HCT116 (cell line): ENCODE data around the gene CAPN9. TPM values are rescaled to one million over a fixed set of nuclear protein-coding genes. Genes with fewer than 3 reads are reported as not detected.

ENCODE experiments used
- ATAC-seq: fragments of 200-7000 bp; cut with Tn5 transposase; 2 replicates; pipeline ENCODE4 v1.9.1; 2020; ENCODE audit warnings: mild to moderate bottlenecking, moderate library complexity
- BruUV-seq: library from RNA; stranded (reverse); fragments of 400-500 nt; replicated peaks from 2 replicates; lab custom pipeline; 2021; lab: Mats Ljungman, UMichigan
- CTCF ChIA-PET: fragments of 300-600 bp; sonication (Branson Sonifier 250); formaldehyde crosslinking; loops from one replicate; lab custom pipeline; 2021; ENCODE audit warnings: antibody characterized with exemption; lab: Charles Lee
- POLR2A ChIA-PET: fragments of 300-600, 350-600 bp; sonication (Branson Sonifier 250); formaldehyde crosslinking; loops from one replicate; lab custom pipeline; 2021; ENCODE audit warnings: antibody characterized with exemption; lab: Charles Lee
- RAD21 ChIA-PET, 2 experiments: fragments of 300-600 bp; sonication (Branson Sonifier 250); formaldehyde crosslinking; loops; one replicate each; lab custom pipeline; 2023; ENCODE audit warnings: low total read pairs in 2 of 2; ENCODE audit not compliant: uncharacterized antibody in 2 of 2, unreplicated experiment in 2 of 2, low non-redundant PET in 1 of 2; lab: Charles Lee
- DNase-seq: peaks from one replicate; pipeline ENCODE4 v3.0.0-alpha.2; 2010; ENCODE audit warnings: low read depth, low spot score
- H2AFZ ChIP-seq: fragments of 200-600 bp; shearing (Covaris generic), sonication (generic); 2 replicates; pipeline ENCODE4 v1.6.1; 2017; ENCODE audit warnings: low read depth, mixed run types, mixed read lengths, antibody characterized with exemption, low read length; ENCODE audit not compliant: poor library complexity, severe bottlenecking
- H3K27ac ChIP-seq: 2 replicates; pipeline ENCODE4 v1.5.1; 2012; ENCODE audit warnings: low read depth, low read length
- H3K27me3 ChIP-seq: fragments of 200-600 bp; sonication (generic); 2 replicates; pipeline ENCODE4 v1.6.1; 2016; ENCODE audit warnings: mixed run types, low read length, mixed read lengths; ENCODE audit not compliant: insufficient read depth
- H3K36me3 ChIP-seq, 2 experiments: fragments of 200-500 bp in 1 of 2; fragments of 200-600 bp in 1 of 2; sonication (Bioruptor generic) in 1 of 2; sonication (generic) in 1 of 2; 2 replicates each; pipeline versions ENCODE4 v1.5.1 to v1.6.1; 2014 to 2016; ENCODE audit warnings: low read length in 2 of 2, inconsistent platforms in 1 of 2, mixed read lengths in 1 of 2, mixed run types in 1 of 2; ENCODE audit not compliant: insufficient read depth in 2 of 2, control insufficient read depth in 1 of 2
- H3K4me1 ChIP-seq, 2 experiments: fragments of 200-600 bp in 1 of 2; sonication (generic) in 1 of 2; 2 replicates each; pipeline versions ENCODE4 v1.5.1 to v1.6.1; 2012 to 2017; ENCODE audit warnings: low read length in 2 of 2, inconsistent platforms in 1 of 2, mild to moderate bottlenecking in 1 of 2, mixed read lengths in 1 of 2, mixed run types in 1 of 2, moderate library complexity in 1 of 2; ENCODE audit not compliant: insufficient read depth in 2 of 2, control insufficient read depth in 1 of 2
- H3K4me2 ChIP-seq: fragments of 200-600 bp; sonication (generic); 2 replicates; pipeline ENCODE4 v1.6.1; 2017; ENCODE audit warnings: mixed run types, low read length, mixed read lengths
- H3K4me3 ChIP-seq, 2 experiments: fragments of 200-600 bp in 1 of 2; sonication (generic) in 1 of 2; replicated peaks in 1 of 2; 2 replicates each; pipeline ENCODE4 v1.5.1; 2011 to 2016; ENCODE audit warnings: low read length in 2 of 2, control low read depth in 1 of 2, low read depth in 1 of 2, mild to moderate bottlenecking in 1 of 2, mixed read lengths in 1 of 2, mixed run types in 1 of 2
- H3K79me2 ChIP-seq: fragments of 200-600 bp; sonication (generic); 2 replicates; pipeline ENCODE4 v1.6.1; 2017; ENCODE audit warnings: mild to moderate bottlenecking, mixed run types, low read length, moderate library complexity, mixed read lengths; ENCODE audit not compliant: insufficient read depth
- H3K9ac ChIP-seq: fragments of 200-600 bp; sonication (generic); 2 replicates; pipeline ENCODE4 v1.6.1; 2016; ENCODE audit warnings: low read length, mixed read lengths
- H3K9me2 ChIP-seq: fragments of 200-600 bp; sonication (generic), shearing (Covaris generic); 2 replicates; pipeline ENCODE4 v1.6.1; 2017; ENCODE audit warnings: mixed run types, mild to moderate bottlenecking, moderate library complexity; ENCODE audit not compliant: insufficient read depth
- H3K9me3 ChIP-seq, 2 experiments: fragments of 200-500 bp in 1 of 2; fragments of 200-600 bp in 1 of 2; sonication (Bioruptor generic) in 1 of 2; sonication (generic) in 1 of 2; 2 replicates each; pipeline ENCODE4 v1.6.1; 2014 to 2017; ENCODE audit warnings: low read length in 2 of 2, mixed read lengths in 2 of 2, inconsistent platforms in 1 of 2, low read depth in 1 of 2, mild to moderate bottlenecking in 1 of 2, mixed run types in 1 of 2, moderate library complexity in 1 of 2; ENCODE audit not compliant: control insufficient read depth in 1 of 2, insufficient read depth in 1 of 2
- H4K20me1 ChIP-seq: fragments of 200-600 bp; sonication (generic), shearing (Covaris generic); 2 replicates; pipeline ENCODE4 v1.6.1; 2017; ENCODE audit warnings: mixed run types, mild to moderate bottlenecking, moderate library complexity; ENCODE audit not compliant: insufficient read depth
- CEBPB ChIP-seq: IDR thresholded peaks from 2 replicates; pipeline ENCODE4 v1.6.1; 2012; ENCODE audit warnings: low read depth
- EGR1 ChIP-seq: IDR thresholded peaks from 2 replicates; pipeline ENCODE4 v1.6.1; 2012; ENCODE audit warnings: low read depth
- EZH2 ChIP-seq: fragments of 200-600 bp; sonication (generic); IDR thresholded peaks from 2 replicates; pipeline ENCODE4 v1.6.1; 2017; ENCODE audit warnings: antibody characterized with exemption, mixed run types
- EZH2phosphoT487 ChIP-seq: fragments of 200-600 bp; IDR thresholded peaks from 2 replicates; pipeline ENCODE4 v1.6.1; 2018; ENCODE audit warnings: antibody characterized with exemption, borderline replicate concordance
- FOSL1 ChIP-seq: IDR thresholded peaks from 2 replicates; pipeline ENCODE4 v1.6.1; 2012; ENCODE audit warnings: low read depth
- JUND ChIP-seq: IDR thresholded peaks from 2 replicates; pipeline ENCODE4 v1.6.1; 2012
- POLR2A ChIP-seq: IDR thresholded peaks from 2 replicates; pipeline ENCODE4 v1.7.0; 2011; ENCODE audit warnings: borderline replicate concordance; ENCODE audit not compliant: insufficient read depth, insufficient read length; ENCODE audit errors: extremely low read depth
- RAD21 ChIP-seq: IDR thresholded peaks from 2 replicates; pipeline ENCODE4 v1.6.1; 2012; ENCODE audit warnings: low read depth, mild to moderate bottlenecking
- SIN3A ChIP-seq: IDR thresholded peaks from 2 replicates; pipeline ENCODE4 v1.6.1; 2012; ENCODE audit warnings: low read depth
- SRF ChIP-seq: IDR thresholded peaks from 2 replicates; pipeline ENCODE4 v1.6.1; 2012; ENCODE audit warnings: low read depth
- TCF7L2 ChIP-seq: IDR thresholded peaks from 2 replicates; pipeline ENCODE4 v1.7.0; 2011; ENCODE audit warnings: borderline replicate concordance, inconsistent platforms; ENCODE audit not compliant: insufficient read depth, insufficient read length; ENCODE audit errors: extremely low read depth
- ZBTB33 ChIP-seq: IDR thresholded peaks from 2 replicates; pipeline ENCODE4 v1.6.1; 2011; ENCODE audit warnings: mild to moderate bottlenecking, low read length, moderate library complexity; ENCODE audit not compliant: insufficient replicate concordance; ENCODE audit errors: extremely low read depth
- ZNF274 ChIP-seq: fragments of 200-500 bp; sonication (Bioruptor generic); IDR thresholded peaks from 2 replicates; pipeline ENCODE4 v1.6.1; 2014; ENCODE audit warnings: mild to moderate bottlenecking, low read depth, low read length, inconsistent platforms
- intact Hi-C: fragments of 100-400 bp; cut with micrococcal nuclease; formaldehyde crosslinking; loops from 2 replicates; pipeline ENCODE4 v1.10.0; 2022
- total RNA-seq: library from RNA; stranded (reverse); gene quantifications from one replicate; pipeline ENCODE4 v1.2.1, GENCODE V29; 2021; ENCODE audit not compliant: unreplicated experiment
- TF ChIP-seq, protein P1 (sequence below), 3 experiments: fragments of 200-600 bp in 1 of 3; sonication (generic) in 1 of 3; IDR thresholded peaks in 2 of 3; conservative IDR thresholded peaks in 1 of 3; 2 replicates each; pipeline ENCODE4 v1.5.1; 2012 to 2017; ENCODE audit warnings: low read depth in 2 of 3, low read length in 2 of 3, antibody characterized with exemption in 1 of 3, borderline replicate concordance in 1 of 3, control low read depth in 1 of 3, mild to moderate bottlenecking in 1 of 3, mixed read lengths in 1 of 3, mixed run types in 1 of 3, moderate library complexity in 1 of 3; ENCODE audit not compliant: insufficient read depth in 1 of 3

The CAPN9 gene
- total RNA-seq, 1 experiment from 2014 or later: not detected

DNA sequence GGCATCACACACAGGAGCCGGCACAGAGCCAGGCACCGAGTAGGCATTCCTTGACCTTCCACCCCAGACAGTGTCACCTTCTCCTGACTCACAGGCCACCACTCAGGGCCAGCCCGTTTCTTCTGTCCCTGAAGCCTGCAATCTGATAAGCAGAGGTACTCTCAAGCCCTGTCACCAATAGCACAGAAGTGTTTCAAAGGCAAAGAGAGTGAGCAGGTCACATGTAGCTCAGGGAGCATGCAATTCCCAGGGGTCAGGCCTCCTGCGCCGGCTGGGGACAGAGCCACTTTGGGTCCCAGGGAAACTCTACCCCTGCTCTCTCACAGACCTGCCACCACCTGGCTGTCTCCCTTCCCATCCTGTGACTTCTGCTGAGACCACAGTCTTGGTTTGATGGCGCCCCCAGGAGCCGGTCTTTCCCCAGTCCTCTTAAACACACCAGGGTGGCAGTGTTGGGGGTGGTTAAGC is 13.2 kb downstream of the CAPN9 start:
- no peak overlapping the region for H3K4me2 ChIP-seq
- POLR2A ChIA-PET: no interaction called here
- BruUV-seq: no TSS peak
- TF ChIP-seq TCF7L2 (no peak), ZNF274 (no peak), POLR2A (no peak), RAD21 (peak; percentile 62), EZH2 (no peak), SRF (no peak), JUND (no peak), EZH2phosphoT487 (no peak), FOSL1 (no peak), EGR1 (no peak), ZBTB33 (no peak), CEBPB (no peak), SIN3A (no peak)
- TF ChIP-seq, protein P1, sequence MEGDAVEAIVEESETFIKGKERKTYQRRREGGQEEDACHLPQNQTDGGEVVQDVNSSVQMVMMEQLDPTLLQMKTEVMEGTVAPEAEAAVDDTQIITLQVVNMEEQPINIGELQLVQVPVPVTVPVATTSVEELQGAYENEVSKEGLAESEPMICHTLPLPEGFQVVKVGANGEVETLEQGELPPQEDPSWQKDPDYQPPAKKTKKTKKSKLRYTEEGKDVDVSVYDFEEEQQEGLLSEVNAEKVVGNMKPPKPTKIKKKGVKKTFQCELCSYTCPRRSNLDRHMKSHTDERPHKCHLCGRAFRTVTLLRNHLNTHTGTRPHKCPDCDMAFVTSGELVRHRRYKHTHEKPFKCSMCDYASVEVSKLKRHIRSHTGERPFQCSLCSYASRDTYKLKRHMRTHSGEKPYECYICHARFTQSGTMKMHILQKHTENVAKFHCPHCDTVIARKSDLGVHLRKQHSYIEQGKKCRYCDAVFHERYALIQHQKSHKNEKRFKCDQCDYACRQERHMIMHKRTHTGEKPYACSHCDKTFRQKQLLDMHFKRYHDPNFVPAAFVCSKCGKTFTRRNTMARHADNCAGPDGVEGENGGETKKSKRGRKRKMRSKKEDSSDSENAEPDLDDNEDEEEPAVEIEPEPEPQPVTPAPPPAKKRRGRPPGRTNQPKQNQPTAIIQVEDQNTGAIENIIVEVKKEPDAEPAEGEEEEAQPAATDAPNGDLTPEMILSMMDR (IDR thresholded peaks at IDR 0.05 in 2 of 3, conservative IDR thresholded peaks at IDR 0.05 in 1 of 3; ENCODE audit: borderline replicate concordance in 1 of 3, insufficient read depth in 1 of 3, low read depth in 2 of 3, low read length in 2 of 3): peak in 1 of 3 experiments; percentile 50; a peak in 1 of 6 replicates
- H3K9me3 ChIP-seq: no peaks in the 10 kb centered on the region
- ATAC-seq: peak; percentile 42; the same call in 1 of the 2 replicates
- H3K27ac ChIP-seq: no peak overlapping the region
- no peaks in the 10 kb centered on the region for H3K4me1 ChIP-seq
- no peak for DNase-seq
- RAD21 ChIA-PET: no interaction called here
- H3K27me3 ChIP-seq: no peaks in the 10 kb centered on the region
- H3K9me2 ChIP-seq: no peaks in the 10 kb centered on the region
- H3K4me3 ChIP-seq: no peak overlapping the region
- no peak overlapping the region for H2AFZ ChIP-seq
- no peaks in the 10 kb centered on the region for H4K20me1 ChIP-seq
- CTCF ChIA-PET: interaction anchor here (1.9 kb wide), 1 partner anchor 12 kb away, joined by 4 read pairs; no protein-coding TSS in a partner anchor
- H3K9ac ChIP-seq: no peak overlapping the region
- H3K79me2 ChIP-seq: no peaks in the 10 kb centered on the region
- intact Hi-C loops: no loop called here
- no peaks in the 10 kb centered on the region for H3K36me3 ChIP-seq
